GM21447 (cell line): ENCODE results near the gene MIGA2.

ENCODE experiments used
- ATAC-seq: cut with Tn5 transposase; IDR thresholded peaks from one replicate; pipeline ENCODE4 v1.9.1; 2021; ENCODE audit not compliant: unreplicated experiment

MIGA2 gene

DNA sequence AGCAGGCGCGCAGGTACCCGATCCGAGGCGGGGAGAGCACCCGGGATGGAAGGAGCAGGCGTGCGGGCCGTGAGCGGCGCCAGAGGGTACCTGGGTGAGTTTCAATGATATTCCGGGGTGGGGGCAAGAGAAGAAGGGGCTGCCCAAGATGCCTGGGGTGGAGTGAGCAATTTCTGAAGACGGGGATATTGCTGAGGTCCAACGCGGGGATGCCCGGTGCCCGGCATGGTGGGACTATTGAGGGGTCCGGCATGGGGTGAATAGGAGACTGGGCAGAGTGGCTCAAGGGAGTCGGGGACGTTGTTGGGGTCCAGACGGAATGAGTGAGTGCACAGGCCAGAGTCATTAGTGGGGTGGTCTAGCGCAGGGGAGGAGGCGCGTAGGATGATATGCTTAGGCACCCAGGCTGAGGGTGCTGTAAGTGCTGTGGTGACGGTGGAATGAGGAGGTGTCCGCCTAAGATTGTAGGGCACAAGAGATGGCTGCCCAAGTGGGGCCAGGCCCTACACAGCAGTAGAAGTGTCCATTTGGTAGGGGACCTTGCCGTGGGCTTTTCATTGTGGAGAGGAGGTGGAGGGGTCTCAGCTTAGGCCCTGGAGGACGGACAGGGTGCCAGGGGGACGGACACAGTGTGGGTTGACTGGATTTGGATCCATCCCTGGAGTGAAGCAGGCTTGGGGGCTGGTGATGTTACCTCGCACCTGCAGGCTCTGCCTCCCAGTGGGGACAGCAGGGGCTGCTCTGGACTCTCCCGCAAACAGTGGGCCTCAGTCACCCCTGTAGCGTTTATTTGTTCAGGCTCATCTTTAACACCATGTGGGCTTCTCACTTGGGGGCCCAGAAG is 719 bp downstream of the MIGA2 start:
- ATAC-seq = no peak

DNA sequence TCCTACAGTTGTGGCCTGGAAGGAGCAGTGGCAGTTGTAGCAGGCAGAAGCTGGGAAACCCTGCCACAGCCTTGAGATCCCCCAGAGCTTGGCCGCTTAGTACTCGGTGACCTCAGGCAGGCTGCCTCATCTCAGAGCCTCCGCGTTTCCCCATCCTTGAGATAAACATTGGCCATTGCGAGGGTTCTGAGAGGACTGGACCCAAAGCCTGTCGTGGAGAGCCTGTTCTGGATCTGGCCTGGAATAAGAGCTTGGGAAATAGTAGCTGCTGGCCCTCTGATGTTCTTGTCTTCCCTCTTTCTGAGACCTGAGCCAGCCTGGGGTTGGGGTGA is 1.3 kb downstream of the MIGA2 start:
- no peak for ATAC-seq

GRCh38 chr9:129038109-129038852 is 1.9 kb downstream of the MIGA2 start:
- no peak for ATAC-seq

- ATAC-seq = no peak
Observed at GRCh38 chr9:129040113-129040643, 3.8 kb downstream of the MIGA2 start.

GRCh38 chr9:129042016-129042415 is 5.6 kb downstream of the MIGA2 start:
- no peak for ATAC-seq

GRCh38 chr9:129052592-129052991 is 16.2 kb downstream of the MIGA2 start:
- ATAC-seq = no peak

- no peak for ATAC-seq
Observed at GRCh38 chr9:129053020-129053419, 16.6 kb downstream of the MIGA2 start.

DNA sequence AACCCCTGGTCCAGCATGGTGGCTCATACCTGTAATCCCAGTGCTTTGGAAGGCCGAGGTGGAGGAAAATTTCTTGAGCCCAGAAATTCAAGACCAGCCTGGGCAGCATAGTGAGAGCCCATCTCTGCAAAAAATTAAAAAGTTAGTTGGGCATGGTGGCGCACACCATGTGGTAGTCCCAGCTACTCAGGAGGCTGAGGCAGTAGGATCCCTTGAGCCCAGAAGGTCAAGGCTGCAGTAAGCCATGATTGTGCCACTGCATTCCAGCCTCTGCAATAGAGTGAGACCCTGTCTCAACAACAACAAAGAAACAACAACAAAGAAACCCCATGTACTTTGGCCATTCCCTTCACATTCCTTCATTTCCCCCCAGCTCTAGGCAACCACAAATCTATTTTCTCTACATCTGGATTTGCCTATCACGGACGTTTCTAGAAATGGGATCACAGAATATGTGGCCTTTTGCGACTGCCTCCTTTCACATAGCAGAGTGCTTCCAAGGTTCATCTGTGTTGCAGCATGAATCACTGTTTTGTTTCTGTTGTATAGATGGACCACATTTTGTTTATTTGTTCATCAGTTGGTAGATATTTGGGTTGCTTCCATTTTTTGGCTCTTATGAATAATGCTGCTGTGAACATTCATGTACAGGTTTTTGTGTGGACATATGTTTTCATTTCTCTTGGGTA is 17.9 kb downstream of the MIGA2 start:
- ATAC-seq = no peak

DNA sequence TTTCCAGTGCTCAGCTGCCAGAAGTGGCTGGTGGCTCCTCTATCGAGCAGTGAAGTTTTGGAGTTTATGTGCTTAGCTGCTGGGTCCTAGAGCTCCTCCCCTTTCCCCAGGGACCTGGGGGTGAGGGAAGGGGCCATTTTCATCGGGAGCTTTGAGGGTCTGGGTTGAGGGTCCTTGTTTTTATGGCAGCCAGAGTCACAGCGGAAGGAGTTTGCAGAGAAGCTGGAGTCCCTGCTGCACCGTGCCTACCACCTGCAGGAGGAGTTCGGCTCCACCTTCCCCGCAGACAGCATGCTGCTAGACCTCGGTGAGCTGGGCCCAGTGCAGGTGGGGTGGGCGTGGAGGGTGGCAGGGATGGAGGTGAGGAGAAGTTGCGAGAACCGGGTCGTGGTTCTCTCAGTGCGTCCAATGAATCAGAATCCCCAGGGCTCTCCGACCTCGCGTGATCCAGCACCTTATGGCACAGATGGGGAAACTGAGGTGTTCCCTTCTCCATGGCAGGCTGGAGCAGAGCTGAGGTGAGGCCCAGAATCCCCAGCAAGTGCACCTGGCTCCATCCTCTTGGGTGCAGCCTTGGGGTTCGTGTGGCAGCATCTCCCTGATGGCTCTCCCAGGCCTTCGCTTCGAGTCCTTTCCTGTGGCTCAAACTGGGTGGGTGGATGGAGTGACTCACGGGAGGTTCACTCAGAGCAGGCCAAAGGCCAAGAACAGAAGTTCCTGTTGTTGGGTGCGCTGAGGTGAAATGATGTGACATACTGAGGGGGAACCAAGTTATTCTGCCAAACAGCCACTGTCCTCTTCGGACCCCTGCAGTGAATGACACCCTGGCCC is 22.8 kb downstream of the MIGA2 start:
- ATAC-seq = no peak

GRCh38 chr9:129059796-129060785 is 23.7 kb downstream of the MIGA2 start:
- ATAC-seq = no peak

GRCh38 chr9:129060991-129061390 is 24.6 kb downstream of the MIGA2 start:
- ATAC-seq = no peak

GRCh38 chr9:129063061-129063460 is 26.6 kb downstream of the MIGA2 start:
- no peak for ATAC-seq

GRCh38 chr9:129064499-129064908 is 28.1 kb downstream of the MIGA2 start:
- no peak for ATAC-seq

- ATAC-seq = no peak
Observed at GRCh38 chr9:129068110-129068509, 31.7 kb downstream of the MIGA2 start.

DNA sequence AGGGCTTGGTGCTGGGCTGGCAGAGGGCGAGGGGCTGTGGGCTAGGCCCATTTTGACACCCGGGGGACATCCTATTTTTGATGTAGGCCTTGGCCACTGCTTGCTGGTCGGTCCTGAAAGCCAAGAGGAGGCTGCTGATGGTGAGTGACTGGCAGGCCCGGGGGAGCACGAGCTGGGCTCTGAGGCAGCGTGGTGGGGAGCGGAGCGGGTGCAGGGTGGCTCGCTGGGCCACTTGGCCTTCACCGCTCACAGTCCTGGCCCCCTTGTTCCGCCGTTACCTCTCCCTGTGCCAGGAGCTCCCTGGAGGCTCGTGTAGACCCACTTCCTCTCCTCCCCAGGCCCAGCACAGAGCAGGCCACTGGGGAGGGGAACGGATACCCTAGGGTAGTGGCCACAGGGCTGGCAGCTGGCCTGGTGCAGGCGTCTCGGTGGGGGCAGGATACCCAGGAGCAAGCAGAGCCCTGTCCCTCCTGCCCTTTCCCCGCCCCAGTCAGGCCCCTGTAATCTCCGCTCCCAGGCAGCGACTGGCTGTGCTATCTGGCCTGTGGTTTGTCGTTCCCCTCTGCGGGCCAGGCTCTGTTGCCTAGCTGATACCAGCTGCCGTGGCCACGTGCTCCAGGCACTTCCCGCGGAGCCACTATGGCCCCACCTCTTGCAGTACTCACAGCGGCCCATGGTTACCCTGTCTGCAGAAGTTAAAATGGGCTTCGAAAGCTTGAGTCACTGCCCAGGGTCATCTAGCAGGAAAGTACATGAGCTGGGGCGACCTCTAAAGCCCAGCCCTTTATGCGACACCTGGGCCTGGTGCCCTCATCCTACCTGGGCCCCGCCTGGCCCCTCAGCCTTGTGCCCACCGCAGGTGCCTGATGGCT is 32.8 kb downstream of the MIGA2 start:
- peak; percentile 71 for ATAC-seq

- no peak for ATAC-seq
Observed at GRCh38 chr9:129069862-129070641, 33.6 kb downstream of the MIGA2 start.

GRCh38 chr9:129070696-129071525 is 34.5 kb downstream of the MIGA2 start:
- ATAC-seq = no peak
